Endothelial cell of umbilical vein (primary cell): ENCODE data around the gene STX8. TPM values are rescaled to one million over a fixed set of nuclear protein-coding genes. Genes with fewer than 3 reads are reported as not detected.

Source experiments
- BruUV-seq: library from RNA; stranded (reverse); fragments of 400-500 nt; replicated peaks from 2 replicates; lab custom pipeline; 2021; lab: Mats Ljungman, UMichigan
- CTCF ChIA-PET: fragments of 300-600, 350-600 bp; sonication (Branson Sonifier 250); formaldehyde crosslinking; loops from one replicate; lab custom pipeline; 2021; ENCODE audit warnings: antibody characterized with exemption, inconsistent platforms; lab: Charles Lee
- POLR2A ChIA-PET: fragments of 300-600, 350-600 bp; sonication (Branson Sonifier 250); formaldehyde crosslinking; loops from one replicate; lab custom pipeline; 2021; ENCODE audit warnings: antibody characterized with exemption, inconsistent platforms; lab: Charles Lee
- DNase-seq: peaks from one replicate; pipeline ENCODE4 v3.0.0-alpha.2; 2011; ENCODE audit warnings: low read depth, low spot score
- FAIRE-seq: peaks from 2 replicates; lab custom pipeline; 2011; peaks lifted over from hg19 to GRCh38; lab: Jason Lieb, UNC
- H2AFZ ChIP-seq: 2 replicates; pipeline ENCODE4 v1.6.0; 2012; ENCODE audit warnings: low read depth, low read length, control low read depth, inconsistent platforms
- H3K27ac ChIP-seq: 2 replicates; pipeline ENCODE4 v1.5.1; 2011; ENCODE audit warnings: low read depth, mild to moderate bottlenecking, control low read depth, low read length, moderate library complexity; ENCODE audit not compliant: insufficient read depth
- H3K27me3 ChIP-seq, 2 experiments: 2 replicates each; pipeline versions ENCODE4 v1.6.0 to v1.6.1; 2011; ENCODE audit warnings: low read length in 2 of 2, mixed read lengths in 1 of 2; ENCODE audit not compliant: control insufficient read depth in 2 of 2, insufficient read depth in 2 of 2
- H3K36me3 ChIP-seq, 2 experiments: 2 replicates in 1 of 2; 3 replicates in 1 of 2; pipeline ENCODE4 v1.5.1; 2011; ENCODE audit warnings: low read length in 2 of 2, mild to moderate bottlenecking in 1 of 2, moderate library complexity in 1 of 2; ENCODE audit not compliant: control insufficient read depth in 2 of 2, insufficient read depth in 2 of 2; ENCODE audit errors: extremely low read depth in 1 of 2
- H3K4me1 ChIP-seq: 3 replicates; pipeline ENCODE4 v1.5.1; 2011; ENCODE audit warnings: mild to moderate bottlenecking, low read length; ENCODE audit not compliant: control insufficient read depth, insufficient read depth; ENCODE audit errors: extremely low read depth
- H3K4me2 ChIP-seq: 2 replicates; pipeline ENCODE4 v1.6.1; 2011; ENCODE audit warnings: low read length, control low read depth, mixed read lengths; ENCODE audit not compliant: insufficient read depth
- H3K4me3 ChIP-seq, 3 experiments: fragments of 200-600 bp in 1 of 3; sonication (generic), shearing (Covaris generic) in 1 of 3; replicated peaks in 1 of 3; 2 replicates each; pipeline ENCODE4 v1.5.1; 2011 to 2016; ENCODE audit warnings: control low read depth in 3 of 3, low read length in 3 of 3, mild to moderate bottlenecking in 2 of 3, inconsistent platforms in 1 of 3, low read depth in 1 of 3, moderate library complexity in 1 of 3; ENCODE audit not compliant: insufficient read depth in 1 of 3
- H3K79me2 ChIP-seq: 2 replicates; pipeline ENCODE4 v1.6.0; 2012; ENCODE audit warnings: low read length, inconsistent platforms; ENCODE audit not compliant: control insufficient read depth, insufficient read depth
- H3K9ac ChIP-seq: replicated peaks from 2 replicates; pipeline ENCODE3; 2011; ENCODE audit warnings: low read length, control low read depth; ENCODE audit not compliant: insufficient read depth; ENCODE audit errors: extremely low read depth
- H3K9me1 ChIP-seq: replicated peaks from 3 replicates; pipeline ENCODE4 v1.6.0; 2011; ENCODE audit warnings: mild to moderate bottlenecking, low read length; ENCODE audit not compliant: control insufficient read depth, insufficient read depth; ENCODE audit errors: extremely low read depth
- H3K9me3 ChIP-seq: replicated peaks from 2 replicates; pipeline ENCODE4 v1.5.1; 2012; ENCODE audit warnings: low read length, inconsistent platforms; ENCODE audit not compliant: control insufficient read depth, insufficient read depth
- H4K20me1 ChIP-seq: replicated peaks from 2 replicates; pipeline ENCODE3; 2011; ENCODE audit warnings: mild to moderate bottlenecking, low read length; ENCODE audit not compliant: control insufficient read depth, insufficient read depth; ENCODE audit errors: extremely low read depth
- EZH2 ChIP-seq: IDR thresholded peaks from 2 replicates; pipeline ENCODE4 v1.6.1; 2012; ENCODE audit warnings: borderline replicate concordance, low read depth, mild to moderate bottlenecking, moderate library complexity, low read length, inconsistent platforms; ENCODE audit not compliant: severe bottlenecking
- FOS ChIP-seq: IDR thresholded peaks from 2 replicates; pipeline ENCODE4 v1.6.1; 2011; ENCODE audit warnings: mild to moderate bottlenecking, low read length, moderate library complexity, borderline replicate concordance; ENCODE audit not compliant: insufficient read depth
- GATA2 ChIP-seq: IDR thresholded peaks from 2 replicates; pipeline ENCODE4 v1.7.0; 2011; ENCODE audit warnings: low read depth, mild to moderate bottlenecking, moderate library complexity, mixed read lengths, low read length; ENCODE audit not compliant: insufficient read length, insufficient read depth
- JUN ChIP-seq: IDR thresholded peaks from 2 replicates; pipeline ENCODE4 v1.6.1; 2011; ENCODE audit warnings: borderline replicate concordance, low read depth; ENCODE audit not compliant: insufficient read length, insufficient read depth
- MYC ChIP-seq: IDR thresholded peaks from one replicate; pipeline ENCODE4 v1.6.1; 2011; ENCODE audit warnings: mild to moderate bottlenecking, low read depth, low read length
- POLR2A ChIP-seq: IDR thresholded peaks from 2 replicates; pipeline ENCODE4 v1.6.1; 2012; ENCODE audit warnings: low read depth, mild to moderate bottlenecking, control low read depth, low read length
- POLR2AphosphoS5 ChIP-seq: IDR thresholded peaks from 2 replicates; pipeline ENCODE4 v1.6.1; 2012; ENCODE audit warnings: low read depth, mild to moderate bottlenecking, control low read depth, low read length, moderate library complexity; ENCODE audit not compliant: insufficient read depth
- dilution Hi-C: fragments of 300-500 bp; cut with MboI; formaldehyde crosslinking; loops from one replicate; pipeline ENCODE4 v1.15.0; 2019; ENCODE audit warnings: low sequenced_read_pairs; ENCODE audit not compliant: extremely low pct_ligation_motif_present
- intact Hi-C: fragments of 100-400 bp; cut with micrococcal nuclease; formaldehyde crosslinking; loops from one replicate; pipeline ENCODE4 v1.10.0; 2022
- polyA plus RNA-seq, 4 experiments: library from polyadenylated mRNA; depleted of rRNA in 3 of 4; stranded (reverse) in 3 of 4; unstranded in 1 of 4; fragments of >200 nt; gene quantifications; 2 replicates each; pipeline versions ENCODE4 v1.2.1 to v1.2.3, GENCODE V29; 2011 to 2012; ENCODE audit warnings: missing spikeins in 1 of 4
- total RNA-seq: library from RNA; stranded (reverse); gene quantifications from 2 replicates; pipeline ENCODE4 v1.2.3, GENCODE V29; 2021
- TF ChIP-seq, protein P1 (sequence below), 2 donors: IDR thresholded peaks; 1 replicate in 1 of 2; 2 replicates in 1 of 2; pipeline ENCODE4 v1.5.1; 2011; ENCODE audit warnings: low read length in 2 of 2, mild to moderate bottlenecking in 2 of 2, moderate library complexity in 2 of 2, control low read depth in 1 of 2, inconsistent platforms in 1 of 2, low read depth in 1 of 2; ENCODE audit not compliant: insufficient read depth in 1 of 2; ENCODE audit errors: extremely low read depth in 1 of 2
- TF ChIP-seq, protein P2 (sequence below): IDR thresholded peaks from 2 replicates; pipeline ENCODE4 v1.6.1; 2011; ENCODE audit not compliant: insufficient read depth, insufficient read length

STX8 gene
- total and polyA plus RNA-seq, 2 donors (not counting 3 experiments of a cell fraction or from before 2014, with no cell fraction given), result 25.9 to 67.3 TPM

DNA sequence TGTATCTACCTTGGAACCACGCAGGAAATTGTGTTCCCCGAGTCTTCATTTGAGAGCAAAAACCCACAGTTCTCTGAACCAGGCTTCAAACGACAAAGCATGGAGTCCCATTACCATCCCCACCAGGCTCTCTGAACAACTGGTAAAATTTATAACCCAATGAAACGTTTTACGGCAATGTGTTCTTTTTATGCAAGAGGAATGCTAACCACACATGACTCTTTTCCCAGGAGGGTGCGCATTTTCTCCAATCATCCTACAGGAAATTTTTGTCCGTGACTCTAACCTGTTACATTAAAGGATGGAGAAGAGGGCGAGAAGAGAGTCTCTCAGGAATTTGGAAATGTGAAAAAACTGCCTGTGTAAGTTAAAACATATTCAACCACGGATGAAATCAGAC, 17.8 kb downstream of the STX8 start:
- FAIRE-seq, result no peak
- TF ChIP-seq POLR2AphosphoS5 (no peak), MYC (no peak), POLR2A (no peak), EZH2 (no peak), GATA2 (no peak), JUN (no peak), FOS (no peak)
- TF ChIP-seq, protein P1, sequence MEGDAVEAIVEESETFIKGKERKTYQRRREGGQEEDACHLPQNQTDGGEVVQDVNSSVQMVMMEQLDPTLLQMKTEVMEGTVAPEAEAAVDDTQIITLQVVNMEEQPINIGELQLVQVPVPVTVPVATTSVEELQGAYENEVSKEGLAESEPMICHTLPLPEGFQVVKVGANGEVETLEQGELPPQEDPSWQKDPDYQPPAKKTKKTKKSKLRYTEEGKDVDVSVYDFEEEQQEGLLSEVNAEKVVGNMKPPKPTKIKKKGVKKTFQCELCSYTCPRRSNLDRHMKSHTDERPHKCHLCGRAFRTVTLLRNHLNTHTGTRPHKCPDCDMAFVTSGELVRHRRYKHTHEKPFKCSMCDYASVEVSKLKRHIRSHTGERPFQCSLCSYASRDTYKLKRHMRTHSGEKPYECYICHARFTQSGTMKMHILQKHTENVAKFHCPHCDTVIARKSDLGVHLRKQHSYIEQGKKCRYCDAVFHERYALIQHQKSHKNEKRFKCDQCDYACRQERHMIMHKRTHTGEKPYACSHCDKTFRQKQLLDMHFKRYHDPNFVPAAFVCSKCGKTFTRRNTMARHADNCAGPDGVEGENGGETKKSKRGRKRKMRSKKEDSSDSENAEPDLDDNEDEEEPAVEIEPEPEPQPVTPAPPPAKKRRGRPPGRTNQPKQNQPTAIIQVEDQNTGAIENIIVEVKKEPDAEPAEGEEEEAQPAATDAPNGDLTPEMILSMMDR (IDR thresholded peaks at IDR 0.05; ENCODE audit: extremely low read depth in 1 of 2, insufficient read depth in 1 of 2, low read depth in 1 of 2, low read length in 2 of 2), result no peak
- TF ChIP-seq, protein P2, sequence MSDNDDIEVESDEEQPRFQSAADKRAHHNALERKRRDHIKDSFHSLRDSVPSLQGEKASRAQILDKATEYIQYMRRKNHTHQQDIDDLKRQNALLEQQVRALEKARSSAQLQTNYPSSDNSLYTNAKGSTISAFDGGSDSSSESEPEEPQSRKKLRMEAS, result no peak
- Histone ChIP-seq H3K36me3 (no peaks in the 10 kb centered on the region), H3K27me3 (no peaks in the 10 kb centered on the region), H3K9me3 (no peaks in the 10 kb centered on the region), H3K27ac (no peak overlapping the region), H3K9ac (no peak overlapping the region), H3K79me2 (no peaks in the 10 kb centered on the region), H3K9me1 (no peaks in the 10 kb centered on the region), H3K4me2 (no peak overlapping the region), H2AFZ (no peak overlapping the region), H3K4me1 (no peaks in the 10 kb centered on the region), H4K20me1 (no peaks in the 10 kb centered on the region), H3K4me3 (no peak overlapping the region)
- CTCF ChIA-PET, result interaction anchor here (0.5 to 1.0 kb wide), 2 partner anchors 19 to 31 kb away, joined by 3 to 5 read pairs; no protein-coding TSS in a partner anchor
- dilution Hi-C loops, result no loop called here
- intact Hi-C loops, result loop anchor here (10.0 kb wide), 1 partner anchor 563 kb away; no protein-coding TSS in a partner anchor
- no TSS peak for BruUV-seq
- DNase-seq, result no peak
- POLR2A ChIA-PET, result no interaction called here
